HUES6 (cell line): Measurements from ENCODE around the gene CD200.
"Not testable (repeated sequence)": the region's sequence is repeated elsewhere in the genome, so short reads cannot be mapped to it uniquely, and the experiment has no call there.

ENCODE experiments used
- H3K27ac ChIP-seq: 2 replicates; pipeline ENCODE4 v1.7.0; 2013; ENCODE audit warnings: low read depth, mild to moderate bottlenecking, low read length, inconsistent platforms
- H3K27me3 ChIP-seq: 2 replicates; pipeline ENCODE4 v1.6.1; 2013; ENCODE audit warnings: low read length; ENCODE audit not compliant: control insufficient read depth, insufficient read depth
- H3K36me3 ChIP-seq: 2 replicates; pipeline ENCODE4 v1.6.1; 2013; ENCODE audit warnings: low read length; ENCODE audit not compliant: control insufficient read depth, insufficient read depth
- H3K4me1 ChIP-seq: 2 replicates; pipeline ENCODE4 v1.6.1; 2013; ENCODE audit warnings: low read length; ENCODE audit not compliant: control insufficient read depth, insufficient read depth
- H3K4me3 ChIP-seq: 2 replicates; pipeline ENCODE4 v1.5.1; 2013; ENCODE audit warnings: low read depth, low read length
- H3K9ac ChIP-seq: one replicate; pipeline ENCODE4 v1.6.1; 2013; ENCODE audit warnings: mild to moderate bottlenecking, low read length
- H3K9me3 ChIP-seq: 2 replicates; pipeline ENCODE4 v1.6.1; 2013; ENCODE audit warnings: low read depth, low read length; ENCODE audit not compliant: control insufficient read depth, insufficient read depth

Gene CD200

GRCh38 chr3:112376241-112376911 lies 43.4 kb downstream of the CD200 start:
- peaks cover 22% of the 10 kb centered on the region for H3K4me1 ChIP-seq
- H3K4me3 ChIP-seq: no peak overlapping the region
- no peaks in the 10 kb centered on the region for H3K36me3 ChIP-seq
- no peaks in the 10 kb centered on the region for H3K9me3 ChIP-seq
- H3K27me3 ChIP-seq: no peaks in the 10 kb centered on the region
- no peak overlapping the region for H3K9ac ChIP-seq
- no peak overlapping the region for H3K27ac ChIP-seq

- Histone ChIP-seq H3K36me3 (no peaks in the 10 kb centered on the region), H3K27me3 (no peaks in the 10 kb centered on the region), H3K27ac (no peak overlapping the region), H3K4me3 (no peak overlapping the region), H3K9me3 (no peaks in the 10 kb centered on the region), H3K4me1 (peaks cover 22% of the 10 kb centered on the region), H3K9ac (no peak overlapping the region)
Observed at GRCh38 chr3:112376992-112377391, 44.0 kb downstream of the CD200 start.

- no peak overlapping the region for H3K9ac ChIP-seq
- no peak overlapping the region for H3K27ac ChIP-seq
- H3K4me3 ChIP-seq: no peak overlapping the region
- H3K27me3 ChIP-seq: no peaks in the 10 kb centered on the region
- no peaks in the 10 kb centered on the region for H3K9me3 ChIP-seq
- no peaks in the 10 kb centered on the region for H3K36me3 ChIP-seq
- H3K4me1 ChIP-seq: peaks cover 22% of the 10 kb centered on the region
Observed at GRCh38 chr3:112377568-112378071, 44.7 kb downstream of the CD200 start.

- H3K4me3 ChIP-seq, H3K36me3 ChIP-seq, H3K9ac ChIP-seq, H3K9me3 ChIP-seq, H3K27ac ChIP-seq, H3K27me3 ChIP-seq: not testable (repeated sequence)
- H3K4me1 ChIP-seq: peaks cover 22% of the 10 kb centered on the region
Observed at GRCh38 chr3:112378347-112378746, 45.4 kb downstream of the CD200 start.

- no peaks in the 10 kb centered on the region for H3K9me3 ChIP-seq
- no peaks in the 10 kb centered on the region for H3K27me3 ChIP-seq
- H3K4me3 ChIP-seq: no peak overlapping the region
- no peak overlapping the region for H3K27ac ChIP-seq
- no peaks in the 10 kb centered on the region for H3K36me3 ChIP-seq
- H3K9ac ChIP-seq: no peak overlapping the region
- peaks cover 22% of the 10 kb centered on the region for H3K4me1 ChIP-seq
Observed at GRCh38 chr3:112379020-112379690, 46.2 kb downstream of the CD200 start.

- H3K27ac ChIP-seq: no peak overlapping the region
- H3K36me3 ChIP-seq: no peaks in the 10 kb centered on the region
- peaks cover 6% of the 10 kb centered on the region; the same call in 1 of the 2 replicates for H3K9me3 ChIP-seq
- no peaks in the 10 kb centered on the region for H3K27me3 ChIP-seq
- H3K4me3 ChIP-seq: no peak overlapping the region
- H3K4me1 ChIP-seq: peaks cover 25% of the 10 kb centered on the region
- H3K9ac ChIP-seq: no peak overlapping the region
Observed at GRCh38 chr3:112381673-112382542, 49.0 kb downstream of the CD200 start.

- Histone ChIP-seq H3K9ac (no peak overlapping the region), H3K4me3 (no peak overlapping the region), H3K9me3 (peaks cover 6% of the 10 kb centered on the region; the same call in 1 of the 2 replicates), H3K27me3 (no peaks in the 10 kb centered on the region), H3K4me1 (peaks cover 18% of the 10 kb centered on the region), H3K27ac (no peak overlapping the region), H3K36me3 (no peaks in the 10 kb centered on the region)
Observed at GRCh38 chr3:112382543-112383160, 49.7 kb downstream of the CD200 start.

- Histone ChIP-seq H3K4me1 (peaks cover 17% of the 10 kb centered on the region), H3K9me3 (peaks cover 6% of the 10 kb centered on the region; the same call in 1 of the 2 replicates), H3K9ac (no peak overlapping the region), H3K36me3 (no peaks in the 10 kb centered on the region), H3K27ac (no peak overlapping the region), H3K4me3 (no peak overlapping the region), H3K27me3 (no peaks in the 10 kb centered on the region)
Observed at GRCh38 chr3:112384769-112385168, 51.8 kb downstream of the CD200 start.

GRCh38 chr3:112388972-112389371 lies 56.0 kb downstream of the CD200 start:
- Histone ChIP-seq H3K36me3 (0 out of 2 replicates have a peak, but pooled peaks cover 3% of the 10 kb centered on the region), H3K9me3 (peaks cover 21% of the 10 kb centered on the region), H3K27ac (no peak overlapping the region), H3K4me3 (no peak overlapping the region), H3K4me1 (peaks cover 33% of the 10 kb centered on the region), H3K27me3 (no peaks in the 10 kb centered on the region), H3K9ac (no peak overlapping the region)

- Histone ChIP-seq H3K9me3 (peaks cover 23% of the 10 kb centered on the region), H3K27me3 (no peaks in the 10 kb centered on the region), H3K36me3 (0 out of 2 replicates have a peak, but pooled peaks cover 3% of the 10 kb centered on the region), H3K4me3 (no peak overlapping the region), H3K4me1 (peaks cover 30% of the 10 kb centered on the region), H3K27ac (no peak overlapping the region), H3K9ac (no peak overlapping the region)
Observed at GRCh38 chr3:112389961-112390360, 57.0 kb downstream of the CD200 start.
